ENCODE data around the gene ATG14. TPM values are rescaled to one million over a fixed set of nuclear protein-coding genes. Genes with fewer than 3 reads are reported as not detected.

Gene ATG14
- total RNA-seq, 4 donors from 2014 or later: 10.3 to 18.9 (median 13.9) TPM

DNA sequence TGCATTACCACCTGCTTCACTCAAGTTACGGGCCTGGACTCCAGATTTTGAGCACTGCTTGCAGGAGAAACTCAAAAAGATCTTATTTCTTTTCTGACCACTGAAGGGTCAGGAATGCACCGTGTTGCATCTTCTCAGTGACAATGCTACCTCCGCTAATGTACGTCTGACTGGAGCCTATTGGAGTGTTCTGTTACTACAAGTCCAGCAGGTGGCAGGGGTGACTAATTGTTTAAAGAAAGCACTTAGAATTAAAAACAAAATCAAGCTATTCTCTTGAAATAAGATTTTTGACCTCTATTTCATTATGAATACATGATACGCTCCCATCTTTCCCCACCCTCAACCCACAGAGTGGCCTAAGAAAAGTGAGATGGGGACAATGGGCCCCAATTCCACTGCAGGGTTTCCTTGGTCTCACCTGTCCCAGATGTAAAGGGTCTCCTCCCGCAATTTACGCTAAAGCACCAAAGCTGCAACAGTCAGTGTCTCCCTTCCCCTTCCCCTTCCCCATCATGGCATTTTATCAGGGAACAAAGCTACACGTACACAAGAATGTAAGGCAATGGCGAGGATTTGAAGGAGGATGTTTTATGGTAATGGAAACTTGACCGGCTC lies 26.5 kb upstream of the ATG14 start:
- Histone ChIP-seq H3K4me1 (no peaks in the 10 kb centered on the region), H3K4me3 (no peak overlapping the region), H3K27me3 (no peaks in the 10 kb centered on the region), H3K27ac (no peak overlapping the region), H3K9me3 (no peaks in the 10 kb centered on the region), H3K36me3 (no peaks in the 10 kb centered on the region)
- TF ChIP-seq POLR2A (IDR thresholded peaks at IDR 0.05): no peak
- TF ChIP-seq, protein P1, sequence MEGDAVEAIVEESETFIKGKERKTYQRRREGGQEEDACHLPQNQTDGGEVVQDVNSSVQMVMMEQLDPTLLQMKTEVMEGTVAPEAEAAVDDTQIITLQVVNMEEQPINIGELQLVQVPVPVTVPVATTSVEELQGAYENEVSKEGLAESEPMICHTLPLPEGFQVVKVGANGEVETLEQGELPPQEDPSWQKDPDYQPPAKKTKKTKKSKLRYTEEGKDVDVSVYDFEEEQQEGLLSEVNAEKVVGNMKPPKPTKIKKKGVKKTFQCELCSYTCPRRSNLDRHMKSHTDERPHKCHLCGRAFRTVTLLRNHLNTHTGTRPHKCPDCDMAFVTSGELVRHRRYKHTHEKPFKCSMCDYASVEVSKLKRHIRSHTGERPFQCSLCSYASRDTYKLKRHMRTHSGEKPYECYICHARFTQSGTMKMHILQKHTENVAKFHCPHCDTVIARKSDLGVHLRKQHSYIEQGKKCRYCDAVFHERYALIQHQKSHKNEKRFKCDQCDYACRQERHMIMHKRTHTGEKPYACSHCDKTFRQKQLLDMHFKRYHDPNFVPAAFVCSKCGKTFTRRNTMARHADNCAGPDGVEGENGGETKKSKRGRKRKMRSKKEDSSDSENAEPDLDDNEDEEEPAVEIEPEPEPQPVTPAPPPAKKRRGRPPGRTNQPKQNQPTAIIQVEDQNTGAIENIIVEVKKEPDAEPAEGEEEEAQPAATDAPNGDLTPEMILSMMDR (IDR thresholded peaks at IDR 0.05): peak in 4 of 6 experiments; percentile 31 to 65 (median 64)
- peak in 1 of 3 donors; percentile 60 for DNase-seq

DNA sequence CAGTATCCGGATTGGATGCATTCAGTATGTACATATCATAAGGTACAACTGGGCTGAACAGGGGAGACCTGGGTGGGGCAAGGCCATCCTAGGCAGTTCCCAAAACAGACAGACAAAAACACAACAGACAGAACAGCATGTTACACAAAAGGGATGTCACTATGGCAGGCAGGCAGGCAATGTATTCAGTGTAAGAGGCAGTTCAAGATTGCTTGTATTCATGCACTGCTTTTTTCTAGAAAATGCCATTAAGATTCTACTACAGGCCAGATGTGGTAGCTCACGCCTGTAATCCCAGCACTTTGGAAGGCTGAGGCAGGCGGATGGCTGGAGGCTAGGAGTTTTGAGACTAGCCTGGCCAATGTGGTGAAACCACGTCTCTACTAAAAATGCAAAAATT lies 25.3 kb upstream of the ATG14 start:
- no peaks in the 10 kb centered on the region for H3K27me3 ChIP-seq
- H3K4me1 ChIP-seq: no peaks in the 10 kb centered on the region
- no peak overlapping the region for H3K4me3 ChIP-seq
- no peaks in the 10 kb centered on the region for H3K36me3 ChIP-seq
- no peak for TF ChIP-seq POLR2A (IDR thresholded peaks at IDR 0.05)
- TF ChIP-seq, protein P1 (IDR thresholded peaks at IDR 0.05): no peak
- H3K9me3 ChIP-seq: no peaks in the 10 kb centered on the region
- no peak overlapping the region for H3K27ac ChIP-seq
- DNase-seq: no peak

DNA sequence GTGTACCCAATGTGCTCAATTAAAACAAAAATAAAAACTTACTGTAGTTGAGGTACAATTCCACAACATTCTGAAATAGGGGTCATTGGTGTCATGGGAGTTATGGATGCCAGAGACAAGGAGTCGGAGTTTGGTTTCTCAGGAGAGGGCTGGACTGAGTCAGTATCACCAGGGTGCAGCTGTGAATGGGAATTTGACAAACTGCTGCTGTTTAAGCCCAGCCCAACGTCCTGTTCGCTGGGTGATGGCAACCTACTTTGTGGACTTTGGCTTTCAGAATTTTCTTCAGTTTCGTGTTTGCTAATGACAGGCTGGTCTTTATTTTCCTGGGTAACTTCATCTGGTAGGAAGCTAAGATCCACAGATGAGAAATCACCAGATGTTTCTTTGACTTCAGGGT lies 24.9 kb upstream of the ATG14 start:
- Histone ChIP-seq H3K27ac (no peak overlapping the region), H3K9me3 (no peaks in the 10 kb centered on the region), H3K36me3 (no peaks in the 10 kb centered on the region), H3K4me3 (no peak overlapping the region), H3K27me3 (no peaks in the 10 kb centered on the region), H3K4me1 (no peaks in the 10 kb centered on the region)
- DNase-seq: no peak
- TF ChIP-seq POLR2A (IDR thresholded peaks at IDR 0.05): no peak
- TF ChIP-seq, protein P1 (IDR thresholded peaks at IDR 0.05): no peak

DNA sequence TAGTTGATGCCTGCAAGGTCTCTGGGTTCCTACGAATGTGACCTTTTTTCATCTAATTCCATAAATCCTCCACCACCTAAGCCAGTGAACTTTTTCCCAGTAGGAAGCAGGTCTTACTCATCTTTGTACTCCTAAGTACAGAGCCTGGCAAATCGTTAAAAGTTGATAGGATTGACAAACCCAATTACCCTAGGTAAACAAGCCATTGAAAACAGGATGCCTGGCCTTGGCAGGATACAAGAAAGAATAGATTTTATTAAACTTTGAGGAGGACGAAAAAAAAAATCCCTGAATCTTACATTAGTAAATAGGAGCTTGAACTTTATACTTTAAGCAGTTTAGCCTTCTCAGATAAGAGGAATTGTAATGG lies 23.2 kb upstream of the ATG14 start:
- Histone ChIP-seq H3K9me3 (no peaks in the 10 kb centered on the region), H3K27me3 (no peaks in the 10 kb centered on the region), H3K27ac (no peak overlapping the region), H3K4me1 (no peaks in the 10 kb centered on the region), H3K4me3 (no peak overlapping the region), H3K36me3 (no peaks in the 10 kb centered on the region)
- no peak for DNase-seq
- TF ChIP-seq, protein P1 (IDR thresholded peaks at IDR 0.05): no peak
- TF ChIP-seq POLR2A (IDR thresholded peaks at IDR 0.05): no peak

DNA sequence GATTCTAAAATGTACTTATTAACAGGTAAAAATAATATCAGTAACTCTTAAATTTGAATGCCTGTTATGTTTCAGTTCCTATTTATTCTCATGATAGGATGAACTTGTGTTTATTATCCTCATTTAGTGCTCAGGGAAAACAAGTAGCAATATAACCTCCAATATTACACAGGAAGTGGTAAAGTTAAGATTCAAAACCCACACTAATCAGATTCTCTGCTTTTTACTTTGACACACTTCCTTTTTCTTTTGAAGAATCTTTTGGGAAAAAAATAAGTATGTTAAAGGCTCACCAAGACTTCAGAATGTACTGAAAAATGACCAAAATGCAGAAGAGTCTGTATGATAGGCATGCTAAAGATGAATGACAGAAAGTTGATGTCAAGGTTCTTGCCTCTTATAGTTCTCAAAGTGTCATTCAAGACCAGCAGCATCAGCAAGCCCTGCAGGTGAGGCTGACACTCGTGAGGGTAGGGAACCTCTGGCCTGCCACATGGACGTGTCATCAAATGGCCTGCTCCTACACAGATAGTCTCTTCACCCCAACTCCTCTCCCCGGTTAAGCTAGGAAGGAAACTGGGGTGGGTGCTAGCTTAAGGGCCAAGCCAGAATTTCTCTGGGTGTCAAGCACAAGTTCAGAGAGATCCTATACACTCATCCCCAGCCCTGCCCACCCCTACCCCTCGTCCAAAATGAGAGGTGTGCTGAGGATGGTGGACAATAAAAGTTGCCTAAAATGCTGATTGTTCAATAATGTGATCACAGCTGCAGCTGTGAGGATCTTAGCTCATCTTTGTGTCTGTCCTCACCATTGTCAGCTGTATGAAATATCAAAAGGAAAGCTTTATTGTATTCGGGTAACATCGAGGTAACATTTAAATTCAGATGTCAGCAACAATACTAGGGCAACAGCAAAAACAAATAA lies 22.5 kb upstream of the ATG14 start:
- no peak overlapping the region for H3K4me3 ChIP-seq
- H3K27me3 ChIP-seq: no peaks in the 10 kb centered on the region
- no peaks in the 10 kb centered on the region for H3K36me3 ChIP-seq
- H3K9me3 ChIP-seq: no peaks in the 10 kb centered on the region
- no peak for DNase-seq
- TF ChIP-seq, protein P1 (IDR thresholded peaks at IDR 0.05): no peak
- no peak for TF ChIP-seq POLR2A (IDR thresholded peaks at IDR 0.05)
- H3K4me1 ChIP-seq: no peaks in the 10 kb centered on the region
- no peak overlapping the region for H3K27ac ChIP-seq

Data from Peyer's patch (tissue), 4 donors.